OCI-LY3 (cell line): Measurements from ENCODE around the gene SLC29A2.

Source experiments
- CTCF ChIP-seq: fragments of 200-600, 300-600 bp; sonication (generic); IDR thresholded peaks from 2 replicates; pipeline ENCODE4 v1.5.1; 2014; ENCODE audit warnings: antibody characterized with exemption, low read length, low read depth
- EZH2phosphoT487 ChIP-seq: fragments of 200-600 bp; shearing (Covaris generic); IDR thresholded peaks from 2 replicates; pipeline ENCODE4 v1.6.1; 2018; ENCODE audit warnings: antibody characterized with exemption, mixed run types, low read depth

GRCh38 chr11:66409226-66409625 lies 37.7 kb upstream of the SLC29A2 start:
- TF ChIP-seq CTCF (no peak), EZH2phosphoT487 (no peak)
